PC-3 (cell line): ENCODE measurements around the gene UMAD1. TPM values are rescaled to one million over a fixed set of nuclear protein-coding genes. Genes with fewer than 3 reads are reported as not detected.

Experiments used
- ATAC-seq: fragments of 200-7000 bp; cut with Tn5 transposase; 2 replicates; pipeline ENCODE4 v1.9.1; 2020; ENCODE audit warnings: mild to moderate bottlenecking, moderate library complexity
- BruUV-seq: library from RNA; stranded (reverse); fragments of 400-500 nt; replicated peaks from 2 replicates; lab custom pipeline; 2021; lab: Mats Ljungman, UMichigan
- CTCF ChIA-PET: fragments of 300-600 bp; sonication (Branson Sonifier 250); formaldehyde crosslinking; loops from one replicate; lab custom pipeline; 2022; ENCODE audit warnings: antibody characterized with exemption; lab: Charles Lee
- POLR2A ChIA-PET: fragments of 300-600 bp; sonication (Branson Sonifier 250); formaldehyde crosslinking; loops from one replicate; lab custom pipeline; 2022; ENCODE audit warnings: antibody characterized with exemption; ENCODE audit not compliant: unreplicated experiment; lab: Charles Lee
- DNase-seq: peaks from one replicate; pipeline ENCODE4 v3.0.0-alpha.2; 2015
- H2AFZ ChIP-seq: fragments of 300-600 bp; sonication (generic); 2 replicates; pipeline ENCODE4 v1.6.0; 2016; ENCODE audit warnings: antibody characterized with exemption, low read length
- H3F3A ChIP-seq: fragments of 300-600 bp; sonication (generic); one replicate; pipeline ENCODE4 v1.6.0; 2017; ENCODE audit warnings: antibody characterized with exemption, low read length, control low read depth, mild to moderate bottlenecking; ENCODE audit not compliant: unreplicated experiment
- H3K27ac ChIP-seq: fragments of 300-600 bp; sonication (generic); 2 replicates; pipeline ENCODE4 v1.5.1; 2016; ENCODE audit warnings: mild to moderate bottlenecking, low read length
- H3K27me3 ChIP-seq: fragments of 300-600 bp; sonication (generic); 2 replicates; pipeline ENCODE4 v1.6.1; 2016; ENCODE audit warnings: low read length, mixed read lengths
- H3K36me3 ChIP-seq: fragments of 300-600 bp; sonication (generic); 2 replicates; pipeline ENCODE4 v1.6.1; 2016; ENCODE audit warnings: low read depth, mixed run types, low read length, mixed read lengths
- H3K4me1 ChIP-seq: fragments of 300-600 bp; sonication (generic); 2 replicates; pipeline ENCODE4 v1.5.1; 2016; ENCODE audit warnings: low read length; ENCODE audit not compliant: insufficient read depth
- H3K4me2 ChIP-seq: fragments of 300-600 bp; sonication (generic); 2 replicates; pipeline ENCODE4 v1.6.0; 2016; ENCODE audit warnings: low read length
- H3K4me3 ChIP-seq: fragments of 300-600 bp; sonication (generic); 2 replicates; pipeline ENCODE4 v1.5.1; 2016; ENCODE audit warnings: mild to moderate bottlenecking, low read length, mixed read lengths
- H3K79me2 ChIP-seq: fragments of 300-600 bp; sonication (generic); 2 replicates; pipeline ENCODE4 v1.6.1; 2017; ENCODE audit warnings: low read length, mixed read lengths
- H3K9ac ChIP-seq: fragments of 300-600 bp; sonication (generic); 2 replicates; pipeline ENCODE4 v1.6.0; 2016; ENCODE audit warnings: mild to moderate bottlenecking, low read length
- H3K9me2 ChIP-seq: fragments of 300-600 bp; sonication (generic); replicated peaks from 2 replicates; pipeline ENCODE4 v1.6.1; 2016; ENCODE audit warnings: mixed run types, low read length, mixed read lengths
- H3K9me3 ChIP-seq: fragments of 300-600 bp; sonication (generic); 2 replicates; pipeline ENCODE4 v1.6.1; 2016; ENCODE audit warnings: low read length, mixed read lengths
- H4K20me1 ChIP-seq: fragments of 300-600 bp; sonication (generic); 2 replicates; pipeline ENCODE4 v1.6.1; 2016; ENCODE audit warnings: low read length, mixed read lengths
- EZH2 ChIP-seq: fragments of 300-600 bp; sonication (generic); IDR thresholded peaks from one replicate; pipeline ENCODE4 v1.6.1; 2017; ENCODE audit warnings: antibody characterized with exemption, mild to moderate bottlenecking, low read length; ENCODE audit not compliant: unreplicated experiment
- EZH2phosphoT487 ChIP-seq: fragments of 300-600 bp; sonication (generic); IDR thresholded peaks from 2 replicates; pipeline ENCODE4 v1.6.1; 2018; ENCODE audit warnings: mild to moderate bottlenecking, antibody characterized with exemption, low read length, borderline replicate concordance
- intact Hi-C: fragments of 100-400 bp; cut with micrococcal nuclease; formaldehyde crosslinking; loops from 2 replicates; pipeline ENCODE4 v1.9.0; 2023
- total RNA-seq: library from RNA; depleted of rRNA; stranded (reverse); fragments of >200 nt; gene quantifications from 2 replicates; pipeline ENCODE4 v1.2.3, GENCODE V29; 2014
- TF ChIP-seq, protein P1 (sequence below): fragments of 300-600 bp; sonication (generic); conservative IDR thresholded peaks from 2 replicates; pipeline ENCODE4 v1.5.1; 2017; ENCODE audit warnings: antibody characterized with exemption, low read depth, mild to moderate bottlenecking, low read length

UMAD1 gene
- total RNA-seq, 1 experiment from 2014 or later, result 8.9 TPM

GRCh38 chr7:7920481-7920880, 279.9 kb downstream of the UMAD1 start:
- Histone ChIP-seq H3K9me2 (no peaks in the 10 kb centered on the region), H3K9ac (no peak overlapping the region), H3F3A (no peaks in the 10 kb centered on the region), H3K4me3 (no peak overlapping the region), H3K27me3 (no peaks in the 10 kb centered on the region), H3K9me3 (no peaks in the 10 kb centered on the region), H2AFZ (no peak overlapping the region), H3K36me3 (no peaks in the 10 kb centered on the region), H3K27ac (no peak overlapping the region), H3K4me2 (no peak overlapping the region), H4K20me1 (no peaks in the 10 kb centered on the region), H3K79me2 (no peaks in the 10 kb centered on the region), H3K4me1 (peaks cover 9% of the 10 kb centered on the region; the same call in 1 of the 2 replicates)
- BruUV-seq, result no TSS peak
- no peak for ATAC-seq
- intact Hi-C loops, result no loop called here
- ChIA-PET POLR2A (interaction anchor here (0.5 kb wide), 1 partner anchor 48 kb away, joined by 4 read pairs; the partner anchor contains the start of gene GLCCI1), CTCF (no interaction called here)
- DNase-seq, result no peak
- TF ChIP-seq, protein P1, sequence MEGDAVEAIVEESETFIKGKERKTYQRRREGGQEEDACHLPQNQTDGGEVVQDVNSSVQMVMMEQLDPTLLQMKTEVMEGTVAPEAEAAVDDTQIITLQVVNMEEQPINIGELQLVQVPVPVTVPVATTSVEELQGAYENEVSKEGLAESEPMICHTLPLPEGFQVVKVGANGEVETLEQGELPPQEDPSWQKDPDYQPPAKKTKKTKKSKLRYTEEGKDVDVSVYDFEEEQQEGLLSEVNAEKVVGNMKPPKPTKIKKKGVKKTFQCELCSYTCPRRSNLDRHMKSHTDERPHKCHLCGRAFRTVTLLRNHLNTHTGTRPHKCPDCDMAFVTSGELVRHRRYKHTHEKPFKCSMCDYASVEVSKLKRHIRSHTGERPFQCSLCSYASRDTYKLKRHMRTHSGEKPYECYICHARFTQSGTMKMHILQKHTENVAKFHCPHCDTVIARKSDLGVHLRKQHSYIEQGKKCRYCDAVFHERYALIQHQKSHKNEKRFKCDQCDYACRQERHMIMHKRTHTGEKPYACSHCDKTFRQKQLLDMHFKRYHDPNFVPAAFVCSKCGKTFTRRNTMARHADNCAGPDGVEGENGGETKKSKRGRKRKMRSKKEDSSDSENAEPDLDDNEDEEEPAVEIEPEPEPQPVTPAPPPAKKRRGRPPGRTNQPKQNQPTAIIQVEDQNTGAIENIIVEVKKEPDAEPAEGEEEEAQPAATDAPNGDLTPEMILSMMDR, result no peak
- TF ChIP-seq EZH2, result no peak

- Histone ChIP-seq H3K27me3 (no peaks in the 10 kb centered on the region), H3K9me3 (no peaks in the 10 kb centered on the region), H3K27ac (no peak overlapping the region), H3F3A (no peaks in the 10 kb centered on the region), H3K4me1 (peaks cover 9% of the 10 kb centered on the region; the same call in 1 of the 2 replicates), H3K9ac (no peak overlapping the region), H3K4me2 (no peak overlapping the region), H3K4me3 (no peak overlapping the region), H2AFZ (no peak overlapping the region), H3K9me2 (no peaks in the 10 kb centered on the region), H3K79me2 (no peaks in the 10 kb centered on the region), H4K20me1 (no peaks in the 10 kb centered on the region), H3K36me3 (no peaks in the 10 kb centered on the region)
- CTCF ChIA-PET, result no interaction called here
- ATAC-seq (no peak), DNase-seq (no peak)
- TF ChIP-seq, protein P1, result no peak
- TF ChIP-seq EZH2, result no peak
- no peak for TF ChIP-seq EZH2phosphoT487
- POLR2A ChIA-PET, result no interaction called here
- BruUV-seq, result no TSS peak
- intact Hi-C loops, result no loop called here
Measured at GRCh38 chr7:7921830-7922229, 281.3 kb downstream of the UMAD1 start.

GRCh38 chr7:7922684-7923385, 282.3 kb downstream of the UMAD1 start:
- Histone ChIP-seq H3K36me3 (no peaks in the 10 kb centered on the region), H3K4me3 (peak overlapping the region; percentile 32; the same call in 1 of the 2 replicates), H3K4me2 (peak overlapping the region; percentile 35), H3K27me3 (no peaks in the 10 kb centered on the region), H3F3A (no peaks in the 10 kb centered on the region), H3K9ac (no peak overlapping the region), H2AFZ (peak overlapping the region; percentile 53), H3K9me3 (no peaks in the 10 kb centered on the region), H3K4me1 (peaks cover 9% of the 10 kb centered on the region; the same call in 1 of the 2 replicates), H3K79me2 (no peaks in the 10 kb centered on the region), H3K27ac (no peak overlapping the region), H4K20me1 (no peaks in the 10 kb centered on the region), H3K9me2 (no peaks in the 10 kb centered on the region)
- POLR2A ChIA-PET, result no interaction called here
- ATAC-seq (peak; percentile 73), DNase-seq (peak; percentile 12)
- BruUV-seq, result no TSS peak
- intact Hi-C loops, result no loop called here
- CTCF ChIA-PET, result no interaction called here
- TF ChIP-seq EZH2phosphoT487 (no peak), EZH2 (no peak)
- TF ChIP-seq, protein P1, result no peak
